HCT116 (cell line): ENCODE data around the gene PRSS53. TPM values are rescaled to one million over a fixed set of nuclear protein-coding genes. Genes with fewer than 3 reads are reported as not detected.

Experiments used
- ATAC-seq: fragments of 200-7000 bp; cut with Tn5 transposase; 2 replicates; pipeline ENCODE4 v1.9.1; 2020; ENCODE audit warnings: mild to moderate bottlenecking, moderate library complexity
- BruUV-seq: library from RNA; stranded (reverse); fragments of 400-500 nt; replicated peaks from 2 replicates; lab custom pipeline; 2021; lab: Mats Ljungman, UMichigan
- CTCF ChIA-PET: fragments of 300-600 bp; sonication (Branson Sonifier 250); formaldehyde crosslinking; loops from one replicate; lab custom pipeline; 2021; ENCODE audit warnings: antibody characterized with exemption; lab: Charles Lee
- POLR2A ChIA-PET: fragments of 300-600, 350-600 bp; sonication (Branson Sonifier 250); formaldehyde crosslinking; loops from one replicate; lab custom pipeline; 2021; ENCODE audit warnings: antibody characterized with exemption; lab: Charles Lee
- RAD21 ChIA-PET, 2 experiments: fragments of 300-600 bp; sonication (Branson Sonifier 250); formaldehyde crosslinking; loops; one replicate each; lab custom pipeline; 2023; ENCODE audit warnings: low total read pairs in 2 of 2; ENCODE audit not compliant: uncharacterized antibody in 2 of 2, unreplicated experiment in 2 of 2, low non-redundant PET in 1 of 2; lab: Charles Lee
- DNase-seq: peaks from one replicate; pipeline ENCODE4 v3.0.0-alpha.2; 2010; ENCODE audit warnings: low read depth, low spot score
- H2AFZ ChIP-seq: fragments of 200-600 bp; shearing (Covaris generic), sonication (generic); 2 replicates; pipeline ENCODE4 v1.6.1; 2017; ENCODE audit warnings: low read depth, mixed run types, mixed read lengths, antibody characterized with exemption, low read length; ENCODE audit not compliant: poor library complexity, severe bottlenecking
- H3K27ac ChIP-seq: 2 replicates; pipeline ENCODE4 v1.5.1; 2012; ENCODE audit warnings: low read depth, low read length
- H3K27me3 ChIP-seq: fragments of 200-600 bp; sonication (generic); 2 replicates; pipeline ENCODE4 v1.6.1; 2016; ENCODE audit warnings: mixed run types, low read length, mixed read lengths; ENCODE audit not compliant: insufficient read depth
- H3K36me3 ChIP-seq, 2 experiments: fragments of 200-500 bp in 1 of 2; fragments of 200-600 bp in 1 of 2; sonication (Bioruptor generic) in 1 of 2; sonication (generic) in 1 of 2; 2 replicates each; pipeline versions ENCODE4 v1.5.1 to v1.6.1; 2014 to 2016; ENCODE audit warnings: low read length in 2 of 2, inconsistent platforms in 1 of 2, mixed read lengths in 1 of 2, mixed run types in 1 of 2; ENCODE audit not compliant: insufficient read depth in 2 of 2, control insufficient read depth in 1 of 2
- H3K4me1 ChIP-seq, 2 experiments: fragments of 200-600 bp in 1 of 2; sonication (generic) in 1 of 2; 2 replicates each; pipeline versions ENCODE4 v1.5.1 to v1.6.1; 2012 to 2017; ENCODE audit warnings: low read length in 2 of 2, inconsistent platforms in 1 of 2, mild to moderate bottlenecking in 1 of 2, mixed read lengths in 1 of 2, mixed run types in 1 of 2, moderate library complexity in 1 of 2; ENCODE audit not compliant: insufficient read depth in 2 of 2, control insufficient read depth in 1 of 2
- H3K4me2 ChIP-seq: fragments of 200-600 bp; sonication (generic); 2 replicates; pipeline ENCODE4 v1.6.1; 2017; ENCODE audit warnings: mixed run types, low read length, mixed read lengths
- H3K4me3 ChIP-seq, 2 experiments: fragments of 200-600 bp in 1 of 2; sonication (generic) in 1 of 2; replicated peaks in 1 of 2; 2 replicates each; pipeline ENCODE4 v1.5.1; 2011 to 2016; ENCODE audit warnings: low read length in 2 of 2, control low read depth in 1 of 2, low read depth in 1 of 2, mild to moderate bottlenecking in 1 of 2, mixed read lengths in 1 of 2, mixed run types in 1 of 2
- H3K79me2 ChIP-seq: fragments of 200-600 bp; sonication (generic); 2 replicates; pipeline ENCODE4 v1.6.1; 2017; ENCODE audit warnings: mild to moderate bottlenecking, mixed run types, low read length, moderate library complexity, mixed read lengths; ENCODE audit not compliant: insufficient read depth
- H3K9ac ChIP-seq: fragments of 200-600 bp; sonication (generic); 2 replicates; pipeline ENCODE4 v1.6.1; 2016; ENCODE audit warnings: low read length, mixed read lengths
- H3K9me2 ChIP-seq: fragments of 200-600 bp; sonication (generic), shearing (Covaris generic); 2 replicates; pipeline ENCODE4 v1.6.1; 2017; ENCODE audit warnings: mixed run types, mild to moderate bottlenecking, moderate library complexity; ENCODE audit not compliant: insufficient read depth
- H3K9me3 ChIP-seq, 2 experiments: fragments of 200-500 bp in 1 of 2; fragments of 200-600 bp in 1 of 2; sonication (Bioruptor generic) in 1 of 2; sonication (generic) in 1 of 2; 2 replicates each; pipeline ENCODE4 v1.6.1; 2014 to 2017; ENCODE audit warnings: low read length in 2 of 2, mixed read lengths in 2 of 2, inconsistent platforms in 1 of 2, low read depth in 1 of 2, mild to moderate bottlenecking in 1 of 2, mixed run types in 1 of 2, moderate library complexity in 1 of 2; ENCODE audit not compliant: control insufficient read depth in 1 of 2, insufficient read depth in 1 of 2
- H4K20me1 ChIP-seq: fragments of 200-600 bp; sonication (generic), shearing (Covaris generic); 2 replicates; pipeline ENCODE4 v1.6.1; 2017; ENCODE audit warnings: mixed run types, mild to moderate bottlenecking, moderate library complexity; ENCODE audit not compliant: insufficient read depth
- POLR2AphosphoS5 ChIP-seq: IDR thresholded peaks from 2 replicates; pipeline ENCODE4 v1.6.1; 2011; ENCODE audit warnings: mild to moderate bottlenecking, low read depth, low read length, moderate library complexity
- YY1 ChIP-seq: IDR thresholded peaks from 2 replicates; pipeline ENCODE4 v1.6.1; 2011; ENCODE audit warnings: low read length, low read depth, moderate library complexity, mild to moderate bottlenecking; ENCODE audit not compliant: insufficient replicate concordance; ENCODE audit errors: extremely low read depth
- ZFX ChIP-seq: fragments of 450-650 bp; IDR thresholded peaks from 2 replicates; pipeline ENCODE4 v1.6.1; 2017
- intact Hi-C: fragments of 100-400 bp; cut with micrococcal nuclease; formaldehyde crosslinking; loops from 2 replicates; pipeline ENCODE4 v1.10.0; 2022
- total RNA-seq: library from RNA; stranded (reverse); gene quantifications from one replicate; pipeline ENCODE4 v1.2.1, GENCODE V29; 2021; ENCODE audit not compliant: unreplicated experiment

Gene PRSS53
- total RNA-seq, 1 experiment from 2014 or later = 11.6 TPM

DNA sequence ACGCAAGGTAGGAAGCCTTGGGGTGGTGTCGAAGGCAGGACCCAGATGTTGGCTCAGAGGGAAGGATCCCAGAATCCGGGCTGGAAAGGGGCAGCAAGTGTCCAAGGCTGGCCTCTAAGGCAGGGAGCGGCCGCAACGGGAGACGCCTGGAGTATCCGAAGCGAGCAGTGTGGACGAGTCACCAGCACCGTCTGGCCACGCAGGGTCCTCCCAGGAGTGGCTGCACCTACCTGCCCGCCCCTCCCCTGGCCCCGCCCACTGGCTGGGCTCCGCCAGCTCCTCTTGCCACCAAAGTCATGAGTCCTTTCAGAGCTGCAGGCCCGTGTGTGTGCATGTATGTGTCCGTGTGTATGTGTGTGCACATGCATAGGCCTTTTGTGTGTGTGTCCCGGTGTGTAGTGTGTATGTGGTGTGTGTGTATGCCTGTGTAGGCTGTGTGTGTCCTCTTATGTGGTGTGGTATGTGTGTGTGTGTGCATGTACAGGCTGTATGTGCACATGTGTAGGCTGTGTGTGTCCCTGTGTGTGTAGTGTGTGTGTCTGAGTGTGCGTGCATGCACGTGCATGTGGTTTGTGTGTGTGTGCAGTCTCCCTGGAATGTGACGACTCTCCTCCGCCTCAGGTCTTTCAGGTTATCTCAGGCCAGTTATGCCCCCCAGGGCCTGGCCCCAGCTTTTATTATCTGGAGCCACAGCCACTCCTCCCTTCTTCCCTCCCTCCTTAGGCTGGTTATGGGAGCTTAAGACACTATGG lies 47.0 kb upstream of the PRSS53 start, which contains the start of gene PRSS8:
TSS of gene PRSS8 (minus strand) at position 193 of the 752 bp plus-strand sequence. CDS start 229 bp downstream, outside the sequence.
- TF ChIP-seq POLR2AphosphoS5 (peak; percentile 91), YY1 (no peak), ZFX (0 out of 2 replicates have a peak, but pooled peaks have one; percentile 1)
- Histone ChIP-seq H3K27ac (peak within 1 kb of the TSS; percentile 44), H3K9ac (peak within 1 kb of the TSS; percentile 78), H3K4me1 (peaks cover 45 to 71% of the 10 kb centered on the region in 2 experiments), H3K27me3 (no peaks in the 10 kb centered on the region), H3K4me2 (peak within 1 kb of the TSS; percentile 99), H2AFZ (no peak within 1 kb of the TSS), H3K36me3 (peaks cover 8 to 11% of the 10 kb centered on the region in 2 experiments; a peak in 3 of 4 replicates), H3K9me3 (no peaks in the 10 kb centered on the region), H4K20me1 (no peaks in the 10 kb centered on the region), H3K9me2 (no peaks in the 10 kb centered on the region), H3K4me3 (peak within 1 kb of the TSS; percentile 70 to 74), H3K79me2 (peaks cover 7% of the 10 kb centered on the region; the same call in 1 of the 2 replicates)
- ChIA-PET CTCF (no interaction called here), RAD21 (interaction anchor here in 1 of 2 experiments (2.0 kb wide), 1 partner anchor 18 kb away, joined by 4 read pairs; the partner anchor contains the start of gene KAT8), POLR2A (interaction anchor here (1.1 to 9.9 kb wide), 5 partner anchors 11 to 307 kb away, joined by 3 to 84 read pairs (median 7); partner anchors contain the start of genes KAT8 and ZNF843)
- no TSS peak for BruUV-seq
- intact Hi-C loops = loop anchor here (5.0 kb wide), 2 partner anchors 63 to 322 kb away; partner anchors contain the start of genes ARMC5, ZNF646 and ZNF668
- DNase-seq (peak; percentile 48), ATAC-seq (peak; percentile 68)
